ENCODE data around the gene HOXD9. TPM values are rescaled to one million over a fixed set of nuclear protein-coding genes. Genes with fewer than 3 reads are reported as not detected.

Gene HOXD9
- total RNA-seq, 1 donor from 2014 or later: not detected

GRCh38 chr2:176128982-176129796 lies 6.7 kb downstream of the HOXD9 start, which contains the start of gene HOXD8:
TSS of gene HOXD8 (plus strand) at chr2:176129705. CDS start at chr2:176130367, 662 bp downstream.
- DNase-seq (ENCODE audit: missing footprints) (no peak), ATAC-seq (no peak)
- intact Hi-C loops (cut with DNase I): loop anchor here (5.0 kb wide), 3 partner anchors 423 to 683 kb away; no protein-coding TSS in a partner anchor

DNA sequence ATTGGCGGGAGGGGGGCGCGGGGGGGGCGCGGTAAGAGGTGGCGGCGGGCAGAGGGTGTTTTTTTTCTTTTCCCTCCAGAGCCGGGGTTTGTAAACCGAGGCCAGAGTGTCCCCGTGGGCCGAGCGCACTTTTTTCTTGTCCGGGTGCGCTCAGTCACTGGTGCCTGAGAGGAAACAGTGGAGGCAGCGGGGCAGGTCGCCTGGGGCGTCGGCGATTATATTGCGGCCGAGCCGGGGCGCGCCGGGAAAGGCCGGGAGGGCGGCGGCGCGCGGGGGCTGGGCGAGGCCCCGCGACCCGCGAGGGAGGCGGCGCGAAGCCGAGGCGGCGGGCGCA lies 7.3 kb downstream of the HOXD9 start:
- no peak for ATAC-seq
- intact Hi-C loops (cut with DNase I): loop anchor here (5.0 kb wide), 3 partner anchors 423 to 683 kb away; no protein-coding TSS in a partner anchor
- DNase-seq (ENCODE audit: missing footprints): no peak

DNA sequence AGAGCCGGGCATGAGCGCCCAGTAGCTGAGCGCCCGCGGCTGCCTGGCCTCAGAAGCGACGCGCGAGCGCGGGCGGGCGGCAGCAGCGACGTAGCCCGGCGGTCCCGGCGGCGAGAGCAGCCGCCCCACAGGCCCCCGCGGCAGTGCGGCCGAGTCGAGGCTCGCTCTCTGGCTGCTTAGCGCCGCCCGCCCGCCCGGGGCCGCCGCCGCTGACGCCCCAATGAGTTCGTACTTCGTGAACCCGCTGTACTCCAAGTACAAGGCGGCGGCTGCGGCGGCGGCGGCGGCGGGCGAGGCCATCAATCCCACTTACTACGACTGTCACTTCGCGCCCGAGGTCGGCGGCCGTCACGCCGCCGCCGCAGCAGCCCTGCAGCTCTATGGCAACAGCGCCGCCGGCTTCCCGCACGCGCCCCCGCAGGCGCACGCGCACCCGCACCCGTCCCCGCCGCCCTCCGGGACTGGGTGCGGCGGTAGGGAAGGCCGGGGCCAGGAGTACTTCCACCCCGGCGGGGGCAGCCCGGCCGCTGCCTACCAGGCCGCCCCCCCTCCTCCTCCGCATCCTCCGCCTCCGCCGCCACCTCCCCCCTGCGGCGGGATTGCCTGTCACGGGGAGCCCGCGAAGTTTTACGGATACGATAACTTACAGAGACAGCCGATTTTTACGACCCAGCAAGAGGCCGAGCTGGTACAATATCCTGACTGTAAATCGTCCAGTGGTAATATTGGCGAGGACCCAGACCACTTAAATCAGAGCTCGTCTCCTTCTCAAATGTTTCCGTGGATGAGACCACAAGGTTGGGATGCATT lies 7.8 kb downstream of the HOXD9 start:
- intact Hi-C loops (cut with DNase I): no loop called here
- no peak for DNase-seq (ENCODE audit: missing footprints)
- ATAC-seq: no peak

GRCh38 chr2:176130957-176131847 lies 8.7 kb downstream of the HOXD9 start:
- DNase-seq (ENCODE audit: missing footprints) (no peak), ATAC-seq (no peak)
- intact Hi-C loops (cut with DNase I): no loop called here

GRCh38 chr2:176131848-176132158 lies 9.3 kb downstream of the HOXD9 start:
- DNase-seq (ENCODE audit: missing footprints) (no peak), ATAC-seq (no peak)
- intact Hi-C loops (cut with DNase I): no loop called here

DNA sequence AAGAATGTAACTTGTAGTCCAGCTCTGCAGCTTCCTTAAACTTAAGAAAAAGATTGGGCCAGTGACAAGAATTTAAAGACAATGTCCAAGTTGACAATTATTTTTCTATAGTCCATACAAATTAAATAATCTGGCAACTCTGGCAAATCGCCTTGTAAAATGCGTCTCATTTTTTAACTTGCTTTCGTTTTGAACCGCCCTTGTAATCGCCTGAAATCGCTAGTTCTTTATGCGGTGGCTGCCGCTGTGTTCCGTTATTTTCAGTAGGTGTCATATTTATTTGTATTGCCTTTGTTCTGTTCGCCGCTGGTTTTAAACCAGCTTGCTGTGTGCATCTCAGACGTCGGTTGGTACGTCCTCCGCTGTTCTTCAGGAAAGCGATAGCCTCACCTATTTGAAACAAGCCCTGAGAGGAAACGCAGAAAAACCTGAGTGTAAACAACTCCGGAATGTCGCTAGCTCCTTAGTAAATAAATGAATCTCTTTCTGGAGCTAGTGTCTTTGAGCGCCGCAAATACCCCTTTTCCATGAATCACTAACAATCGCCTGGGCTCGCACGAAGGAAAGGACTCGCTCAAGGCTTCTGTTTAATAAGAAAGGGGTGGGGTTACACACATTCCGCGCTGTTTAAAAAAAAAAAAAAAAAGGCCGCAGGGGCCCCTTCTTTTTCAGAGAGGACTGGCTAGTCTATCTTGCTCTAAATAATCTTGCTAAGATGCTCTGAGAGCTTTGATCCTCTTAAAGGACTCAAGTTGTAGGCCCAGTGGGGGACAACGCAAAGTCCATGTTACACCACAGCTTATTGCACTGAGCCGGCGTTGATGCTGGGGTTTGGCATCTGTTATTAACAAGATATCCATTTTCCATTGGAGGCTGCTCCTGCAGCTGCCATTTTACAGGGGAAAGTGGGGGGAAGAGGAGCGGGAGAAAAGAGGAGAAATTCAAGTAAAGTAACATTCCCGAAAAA lies 10.0 kb downstream of the HOXD9 start:
- ATAC-seq (no peak), DNase-seq (ENCODE audit: missing footprints) (no peak)
- intact Hi-C loops (cut with DNase I): no loop called here

DNA sequence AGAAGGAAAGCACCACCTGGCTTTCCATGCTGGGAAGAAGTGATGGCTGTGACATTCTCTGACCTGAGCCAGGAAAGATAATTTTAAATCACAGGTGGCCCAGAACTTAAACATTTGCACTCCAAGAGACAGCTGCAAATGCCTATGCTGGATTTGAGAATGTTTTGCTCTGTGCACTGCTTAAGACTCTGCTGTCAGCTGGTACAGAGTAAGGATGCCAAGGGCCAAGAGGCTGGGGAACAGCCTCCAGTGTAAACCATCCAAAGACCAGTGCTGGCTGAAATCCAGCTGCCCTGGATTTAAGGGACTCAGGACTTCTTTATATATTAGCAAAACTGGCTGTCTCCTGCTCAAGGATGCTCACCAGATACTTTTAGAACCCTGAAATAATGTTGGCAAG lies 10.9 kb downstream of the HOXD9 start:
- intact Hi-C loops (cut with DNase I): no loop called here
- DNase-seq (ENCODE audit: missing footprints) (no peak), ATAC-seq (no peak)

DNA sequence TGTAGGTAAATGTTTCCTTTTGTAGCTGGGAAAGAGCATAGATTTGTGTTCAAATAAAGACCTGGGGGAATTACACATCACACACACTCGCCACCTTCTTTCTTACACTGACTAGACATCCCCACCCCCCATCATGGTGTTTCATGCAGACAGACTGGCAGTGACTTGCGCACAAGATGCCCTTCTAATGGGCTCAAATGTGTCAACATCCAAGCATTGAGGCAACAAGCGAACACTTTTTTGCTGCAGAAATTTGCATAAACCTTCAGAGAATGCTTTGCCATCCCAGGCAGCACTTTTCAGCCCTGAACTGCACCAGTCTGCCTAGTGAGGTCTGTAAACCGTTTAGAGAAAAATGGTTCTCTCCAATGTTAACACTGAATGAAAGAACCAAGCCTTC lies 11.5 kb downstream of the HOXD9 start:
- DNase-seq (ENCODE audit: missing footprints) (no peak), ATAC-seq (no peak)
- intact Hi-C loops (cut with DNase I): no loop called here

DNA sequence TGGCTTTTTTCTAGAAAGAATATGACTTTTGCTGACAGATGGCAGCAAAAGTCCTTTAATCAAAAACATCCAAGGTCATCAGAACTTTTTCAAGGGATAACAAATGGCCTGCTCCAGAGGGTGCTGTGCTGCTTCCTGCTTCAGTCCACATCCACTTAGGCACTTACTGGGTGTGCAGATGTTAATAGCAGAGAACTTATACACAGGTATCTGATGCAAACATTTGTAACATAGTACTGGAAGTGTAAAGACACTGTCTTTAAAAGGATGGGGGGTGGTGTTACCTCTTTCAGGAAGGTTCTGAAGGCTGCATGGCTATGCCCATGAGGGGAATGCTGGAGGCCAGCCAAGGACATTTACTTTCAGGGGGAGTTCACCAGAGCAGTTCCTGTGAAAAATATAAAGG lies 12.5 kb downstream of the HOXD9 start:
- intact Hi-C loops (cut with DNase I): no loop called here
- no peak for DNase-seq (ENCODE audit: missing footprints)

GRCh38 chr2:176136374-176137251 lies 14.1 kb downstream of the HOXD9 start:
- DNase-seq (ENCODE audit: missing footprints): no peak
- ATAC-seq: no peak
- intact Hi-C loops (cut with DNase I): no loop called here

More for the DNA sequence above, 12.5 kb downstream of the HOXD9 start:
- ATAC-seq: no peak

DNA sequence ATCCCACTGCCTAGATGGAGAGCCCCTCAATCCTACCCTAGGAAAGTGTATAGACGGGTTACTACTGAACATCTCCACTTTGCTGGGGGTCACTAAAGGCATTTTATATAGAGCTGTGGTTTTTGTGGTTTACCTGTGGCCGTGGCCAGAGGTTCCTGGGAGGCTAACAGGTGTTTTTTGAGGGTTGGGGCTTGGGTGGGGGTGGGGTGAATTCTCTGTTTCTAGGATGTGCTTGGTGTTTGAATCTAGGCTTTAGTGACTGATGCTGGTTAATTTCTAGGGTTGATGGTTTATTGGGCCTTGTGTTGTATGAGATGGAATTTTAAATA lies 14.7 kb downstream of the HOXD9 start:
- ATAC-seq (no peak), DNase-seq (ENCODE audit: missing footprints) (no peak)
- intact Hi-C loops (cut with DNase I): no loop called here

GRCh38 chr2:176137906-176138305 lies 15.4 kb downstream of the HOXD9 start:
- ATAC-seq: no peak
- intact Hi-C loops (cut with DNase I): no loop called here

GRCh38 chr2:176138526-176138922 lies 16.0 kb downstream of the HOXD9 start:
- no peak for DNase-seq (ENCODE audit: missing footprints)
- intact Hi-C loops (cut with DNase I): no loop called here
- no peak for ATAC-seq

More at GRCh38 chr2:176137906-176138305, 15.4 kb downstream of the HOXD9 start:
- no peak for DNase-seq (ENCODE audit: missing footprints)

- ATAC-seq (no peak), DNase-seq (ENCODE audit: missing footprints) (no peak)
- intact Hi-C loops (cut with DNase I): no loop called here
These were observed 16.6 kb downstream of the HOXD9 start for GRCh38 chr2:176138923-176139660.

DNA sequence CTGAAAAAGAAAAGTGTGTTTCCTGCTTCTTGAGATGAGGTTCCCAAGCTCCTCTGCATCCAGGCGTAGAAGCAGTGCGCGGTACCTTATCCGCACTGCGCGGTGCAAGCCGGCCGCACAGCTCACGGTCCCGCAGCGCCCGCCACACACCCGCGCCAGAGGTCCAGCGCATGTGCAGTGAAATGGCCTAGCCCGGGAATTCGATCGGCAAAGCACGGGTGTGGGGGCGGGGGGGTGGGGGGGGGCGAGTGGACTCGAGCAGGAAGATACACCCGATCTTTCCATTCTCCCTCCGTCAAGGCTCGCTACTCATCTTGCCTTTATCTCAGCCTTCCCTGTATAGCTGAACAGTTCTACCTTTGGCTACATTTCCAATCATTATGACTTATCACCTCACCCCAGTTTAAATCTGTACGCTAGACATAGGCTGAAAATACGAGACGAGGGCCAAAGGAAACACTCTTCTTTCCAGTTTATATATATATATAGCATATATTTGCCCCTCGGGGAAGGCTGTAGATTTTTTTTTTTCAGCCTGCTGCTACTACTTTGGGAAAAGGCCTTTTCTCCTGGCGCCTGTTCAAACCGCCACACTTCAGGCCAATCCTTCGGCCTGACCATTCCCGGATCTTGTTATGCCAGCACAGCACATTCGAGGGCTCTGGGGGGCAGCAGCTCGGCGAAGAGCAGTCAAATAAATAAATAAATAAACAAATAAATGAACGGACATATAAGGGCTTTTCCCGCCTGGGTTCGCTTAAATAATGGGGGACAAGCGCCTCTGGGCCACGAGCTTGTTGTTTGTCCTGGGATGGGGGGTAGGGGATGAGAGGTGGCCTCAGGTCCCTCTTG lies 17.4 kb downstream of the HOXD9 start:
- ATAC-seq: no peak
- no peak for DNase-seq (ENCODE audit: missing footprints)
- intact Hi-C loops (cut with DNase I): loop anchor here (1.0 kb wide), 3 partner anchors 315 to 498 kb away; no protein-coding TSS in a partner anchor

All from Right ventricle myocardium inferior (tissue), 1 donor.